Hematopoietic multipotent progenitor cell treated with erythropoietin and hydrocortisone succinate and interleukin-3 and kit ligand, for 4 days (in vitro differentiated cells): ENCODE measurements around the gene EIF3A.
"Not testable (repeated sequence)": the region's sequence is repeated elsewhere in the genome, so short reads cannot be mapped to it uniquely, and the experiment has no call there.

Experiments used
- DNase-seq: peaks from one replicate; pipeline ENCODE4 v3.0.0-alpha.2; 2015

The EIF3A gene

DNA sequence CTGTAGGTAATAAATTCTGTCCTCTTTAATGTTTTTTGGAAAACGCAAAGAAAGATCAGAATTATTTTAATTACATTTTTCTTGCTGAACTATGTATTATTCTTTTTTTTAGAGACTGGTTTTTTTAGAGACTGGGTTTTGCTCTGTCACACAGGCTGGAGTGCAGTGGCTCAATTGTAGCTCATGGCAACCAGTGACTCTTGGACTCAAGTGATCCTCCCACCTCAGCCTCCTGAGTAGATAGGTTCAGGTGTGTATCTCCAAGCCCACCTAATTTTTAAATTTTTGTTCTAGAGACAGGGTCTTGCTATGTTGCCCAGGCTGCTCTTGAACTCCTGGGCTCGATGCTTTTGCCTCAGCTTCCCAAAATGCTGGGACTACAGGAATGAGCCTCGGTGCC is 18.0 kb upstream of the EIF3A start:
- no peak for DNase-seq

DNA sequence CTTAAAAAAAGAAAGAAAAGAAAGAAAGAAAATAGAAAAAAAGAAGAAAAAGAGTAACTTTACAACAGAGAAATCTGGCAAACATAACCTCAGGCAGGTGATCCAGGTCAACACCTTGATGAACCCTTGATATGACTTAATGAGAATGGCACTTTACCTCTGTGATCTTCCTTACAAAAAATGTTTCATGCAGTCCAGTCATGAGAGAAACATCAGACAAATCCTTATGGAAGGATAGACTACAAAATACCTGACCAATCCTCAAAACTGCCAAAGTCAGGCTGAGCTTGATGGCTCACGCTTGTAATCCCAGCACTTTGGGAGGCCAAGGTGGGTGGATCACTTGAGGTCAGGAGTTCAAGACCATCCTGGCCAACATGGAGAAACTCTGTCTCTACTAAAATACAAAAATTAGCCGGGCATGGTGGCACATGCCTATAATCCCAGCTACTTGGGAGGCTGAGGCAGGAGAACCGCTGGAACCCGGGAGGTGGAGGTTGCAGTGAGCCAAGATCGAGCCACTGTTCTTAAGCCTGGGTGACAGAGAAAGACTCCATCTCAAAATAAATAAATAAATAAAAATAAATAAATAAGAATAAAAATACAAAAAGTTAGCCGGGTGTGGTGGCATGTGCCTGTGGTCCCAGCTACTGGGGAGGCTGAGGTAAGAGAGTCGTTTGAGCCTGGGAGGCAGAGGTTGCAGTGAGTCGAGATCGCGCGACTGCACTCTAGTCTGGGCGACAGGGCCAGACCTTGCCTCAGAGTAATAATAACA is 16.2 kb upstream of the EIF3A start:
- DNase-seq, result not testable (repeated sequence)

DNA sequence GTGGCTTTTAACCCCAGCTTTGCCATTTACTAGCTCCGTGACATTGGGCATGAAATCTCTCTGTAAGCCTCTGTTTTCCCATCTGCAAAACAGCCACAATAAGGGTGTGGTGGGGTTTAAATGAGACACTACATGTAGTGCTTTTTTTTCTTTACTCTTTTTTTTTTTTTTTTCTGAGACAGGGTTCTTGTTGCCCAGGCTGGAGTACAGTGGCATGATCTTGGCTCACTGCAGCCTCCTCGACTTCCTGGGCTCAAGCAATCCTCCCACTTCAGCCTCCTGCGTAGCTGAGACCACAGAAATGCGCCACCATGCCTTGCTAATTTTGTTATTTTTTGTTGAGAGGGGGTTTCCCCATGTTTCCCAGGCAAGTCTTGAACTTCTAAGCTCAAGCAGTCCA is 15.0 kb upstream of the EIF3A start:
- DNase-seq, result no peak

DNA sequence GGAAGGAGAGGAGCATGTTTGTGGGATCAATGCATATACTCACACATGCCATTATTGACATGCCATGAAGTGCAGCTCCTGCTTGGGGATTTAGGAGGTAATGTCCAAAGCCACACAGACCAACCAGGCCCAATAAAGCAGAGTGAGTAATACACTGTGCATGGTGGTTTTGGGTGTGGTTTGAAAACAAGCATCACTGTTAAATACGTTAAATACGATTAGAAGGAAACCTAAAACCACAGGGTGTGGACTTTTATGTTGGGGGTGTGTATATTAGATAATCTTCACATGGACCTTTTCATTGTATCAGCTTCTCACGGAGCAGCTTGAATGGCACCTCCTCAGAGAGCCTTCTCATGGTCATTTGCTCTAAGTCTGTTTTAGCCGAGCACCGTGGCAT is 10.4 kb upstream of the EIF3A start:
- DNase-seq, result peak; percentile 99

DNA sequence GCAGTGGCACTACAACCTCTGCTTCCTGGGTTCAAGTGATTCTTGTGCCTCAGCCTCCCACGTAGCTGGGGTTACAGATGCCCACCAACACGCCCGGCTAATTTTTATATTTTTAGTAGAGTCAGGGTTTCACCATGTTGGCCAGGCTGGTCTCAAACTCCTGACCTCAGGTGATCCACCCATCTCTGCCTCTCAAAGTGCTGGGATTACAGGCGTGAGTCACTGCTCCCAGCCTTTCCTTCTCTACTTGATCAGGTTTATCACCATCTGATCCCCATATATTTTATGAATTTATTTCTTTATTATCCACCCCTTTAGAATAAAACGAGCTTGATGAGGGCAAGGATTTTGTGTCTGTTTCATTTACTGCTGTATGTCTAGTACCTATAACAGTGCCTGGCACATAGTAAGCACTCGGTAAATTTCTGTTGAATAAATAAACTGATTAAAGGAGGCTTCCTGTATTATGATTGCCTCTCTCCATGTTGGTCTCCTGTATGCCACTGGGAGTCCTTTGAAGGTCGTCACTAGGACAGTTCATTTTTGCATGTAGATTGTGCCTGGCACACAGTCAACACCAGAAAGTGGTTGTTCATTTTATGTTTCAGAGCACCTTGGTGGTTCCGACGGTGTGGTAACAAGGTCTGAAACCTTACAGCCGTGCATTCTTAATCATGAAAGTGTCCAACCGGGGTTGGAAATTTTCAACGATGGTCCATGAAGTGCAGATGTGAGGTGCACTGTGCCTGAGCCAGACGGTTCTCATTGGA is 9.6 kb upstream of the EIF3A start:
- peak; percentile 63 for DNase-seq

DNA sequence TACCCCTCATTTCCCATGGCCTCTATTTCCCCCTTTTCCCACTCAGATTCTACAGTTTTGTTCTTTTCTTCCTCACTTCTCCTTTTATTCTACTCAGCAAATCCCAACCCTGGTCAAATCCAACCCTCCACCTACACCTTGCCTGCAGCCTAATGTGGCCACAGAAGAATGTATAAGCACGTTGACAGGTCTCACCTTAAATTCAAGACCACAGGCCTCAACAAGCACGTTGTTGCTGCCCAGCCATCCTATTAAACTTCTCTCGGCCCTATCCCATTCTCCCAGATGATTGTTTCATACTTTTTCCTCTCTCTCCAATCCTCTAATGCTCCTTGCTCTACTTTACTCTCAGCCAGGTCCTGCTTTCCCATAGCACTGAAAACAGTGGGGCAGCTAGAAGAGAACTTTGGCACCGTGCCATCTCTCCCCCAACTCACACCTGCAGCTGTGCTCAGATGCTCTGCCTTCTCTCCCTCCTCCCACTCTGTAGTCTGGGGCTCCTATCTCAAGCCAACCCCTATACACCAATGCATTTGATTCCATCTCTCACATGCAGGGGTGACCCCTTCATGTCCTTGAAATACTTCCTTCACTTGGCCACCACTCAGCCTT is 6.8 kb upstream of the EIF3A start:
- peak; percentile 46 for DNase-seq

DNA sequence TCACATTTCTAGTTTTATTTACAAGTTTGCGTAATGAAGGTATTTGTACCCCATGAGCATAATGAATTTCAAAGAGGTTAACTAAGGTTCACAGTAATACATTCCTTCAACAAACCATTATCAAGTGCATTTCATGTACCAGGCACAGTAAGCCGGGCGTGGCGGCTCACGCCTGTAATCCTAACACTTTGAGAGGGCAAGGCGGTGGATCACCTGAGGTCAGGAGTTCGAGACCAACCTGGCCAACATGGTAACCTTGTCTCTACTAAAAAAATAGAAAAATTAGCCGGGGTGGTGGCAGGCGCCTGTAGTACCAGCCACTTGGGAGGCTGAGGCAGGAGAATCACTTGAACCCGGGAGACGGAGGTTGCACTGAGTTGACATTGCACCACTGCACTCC is 4.3 kb upstream of the EIF3A start:
- DNase-seq, result peak; percentile 46

DNA sequence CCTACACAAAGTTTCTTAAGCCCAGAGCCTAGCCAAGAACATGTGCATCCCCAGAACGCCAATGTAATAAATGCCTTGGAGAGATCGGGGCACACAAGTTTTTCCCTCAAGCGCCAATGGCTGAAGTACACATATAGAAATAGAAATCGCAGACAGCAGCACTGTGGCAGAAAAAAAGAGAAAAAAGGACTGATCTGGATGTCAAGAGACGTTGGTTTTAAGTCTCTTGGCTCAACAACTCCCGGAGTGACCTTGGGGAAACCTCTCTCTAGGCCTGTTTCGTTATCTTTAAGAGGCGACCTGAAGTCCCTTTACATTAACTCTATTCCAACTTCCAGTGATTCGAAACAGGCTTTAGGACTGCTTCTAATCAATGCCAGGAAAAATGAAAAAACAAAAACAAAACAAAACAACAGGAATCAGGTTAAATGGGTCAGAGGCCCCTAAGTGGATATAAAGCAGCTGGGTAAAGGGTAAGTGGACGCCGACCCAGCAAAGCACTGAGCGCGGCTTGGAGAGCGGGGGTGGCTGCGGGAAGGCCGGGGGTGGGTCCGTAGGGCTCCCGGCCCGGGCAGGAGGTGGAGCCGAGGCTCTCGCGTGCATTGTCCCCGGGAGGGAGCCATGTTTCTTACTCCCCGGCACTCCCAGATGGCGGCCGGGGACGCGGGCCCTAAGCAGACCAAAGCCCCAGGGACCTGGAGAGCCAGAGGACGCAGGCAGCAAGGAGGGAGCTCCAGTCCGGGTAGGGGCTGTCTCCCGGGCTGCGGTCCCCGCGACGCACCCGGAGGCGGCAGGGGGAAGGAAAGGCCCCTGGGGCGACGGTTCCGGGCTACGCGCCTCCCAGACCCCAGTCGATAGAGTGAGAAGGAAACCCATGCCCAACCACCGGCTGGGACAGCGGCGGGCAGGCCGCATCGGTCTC is 757 bp downstream of the EIF3A start:
- peak; percentile 88 for DNase-seq

DNA sequence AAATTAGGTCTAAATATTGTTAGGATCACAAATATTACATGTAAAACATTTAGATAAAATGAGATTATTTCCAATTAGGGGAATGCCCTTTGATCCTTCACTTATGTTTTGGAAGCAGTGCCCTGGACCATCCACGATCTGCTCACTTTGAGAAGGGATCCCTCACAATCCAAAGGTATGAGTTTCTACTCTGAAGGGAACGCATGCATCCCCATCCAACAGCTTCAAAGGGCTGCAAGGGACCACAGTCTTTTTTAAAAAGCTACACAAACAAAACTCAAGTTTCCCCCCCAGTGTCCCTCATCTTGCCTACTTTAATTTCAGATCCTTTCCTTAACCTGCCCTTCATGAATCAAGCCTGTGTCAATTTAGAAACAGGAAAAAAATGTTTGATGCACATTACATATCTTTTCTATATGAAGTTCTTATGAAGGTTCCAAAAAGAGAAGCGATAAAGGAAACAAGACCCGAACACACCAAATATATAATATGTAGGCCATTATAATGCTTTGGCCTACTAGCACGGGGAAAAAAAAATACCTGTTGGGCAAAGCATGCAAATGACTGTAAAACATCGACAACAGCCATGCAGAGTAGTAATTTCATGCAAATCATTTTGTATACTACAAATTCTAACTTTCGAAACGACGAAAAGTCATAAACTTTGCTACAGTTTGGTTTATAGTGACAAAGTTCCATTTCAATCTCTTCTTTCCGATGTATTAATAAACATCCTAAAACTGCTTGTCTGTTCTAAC is 2.0 kb downstream of the EIF3A start:
- DNase-seq, result peak; percentile 34

DNA sequence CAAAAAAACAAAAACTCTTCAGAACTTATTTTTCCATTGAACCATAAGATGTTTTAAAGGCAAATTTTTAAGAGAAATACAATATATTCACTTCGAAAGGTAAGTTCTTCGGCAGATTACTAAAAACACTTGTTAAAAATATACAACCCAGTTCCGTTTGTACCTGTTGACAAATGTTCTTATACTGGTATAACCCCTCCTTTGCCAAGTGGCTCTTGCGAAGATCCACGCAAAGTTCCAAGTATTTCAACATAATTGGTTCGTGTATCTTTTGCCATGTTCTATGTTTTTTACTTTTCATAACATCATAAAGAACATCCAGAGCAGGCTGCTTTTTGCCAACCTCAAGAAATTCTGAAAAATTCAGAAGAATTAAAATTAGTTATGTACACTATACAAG is 7.0 kb downstream of the EIF3A start:
- no peak for DNase-seq

DNA sequence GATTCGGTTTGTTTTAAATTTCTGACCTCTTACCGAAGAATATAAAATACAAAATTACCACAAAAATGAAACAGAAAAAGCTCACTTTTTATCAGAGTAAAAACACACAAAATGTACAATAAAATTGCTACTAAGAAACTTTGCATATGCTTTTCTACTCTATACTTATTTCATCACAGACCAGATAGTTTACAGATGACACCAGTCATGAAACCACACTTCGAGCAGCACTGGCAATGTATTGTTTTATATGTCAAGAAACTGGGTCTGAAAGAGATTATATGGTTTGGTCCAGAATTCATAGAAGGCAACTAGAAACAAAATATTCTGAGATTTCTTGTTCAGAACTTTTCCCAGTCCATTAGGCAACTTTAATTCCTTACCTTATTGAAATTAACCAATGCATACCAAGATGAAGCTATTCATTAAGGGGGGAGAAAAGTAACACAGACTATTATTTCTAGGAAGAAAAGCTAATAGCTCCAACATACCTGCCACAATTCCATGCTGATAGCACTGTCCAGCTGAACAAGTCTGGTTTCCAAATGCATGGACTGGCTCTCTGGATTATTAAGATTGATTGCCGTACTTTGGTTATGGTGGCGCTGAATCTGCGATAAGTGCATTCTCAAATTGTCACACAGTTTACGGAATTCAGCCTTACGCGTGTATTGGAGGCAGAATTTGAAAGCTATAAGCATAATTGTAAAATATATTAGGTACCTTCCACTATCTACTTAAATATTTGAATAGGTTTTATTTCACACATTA is 10.0 kb downstream of the EIF3A start:
- DNase-seq, result no peak

DNA sequence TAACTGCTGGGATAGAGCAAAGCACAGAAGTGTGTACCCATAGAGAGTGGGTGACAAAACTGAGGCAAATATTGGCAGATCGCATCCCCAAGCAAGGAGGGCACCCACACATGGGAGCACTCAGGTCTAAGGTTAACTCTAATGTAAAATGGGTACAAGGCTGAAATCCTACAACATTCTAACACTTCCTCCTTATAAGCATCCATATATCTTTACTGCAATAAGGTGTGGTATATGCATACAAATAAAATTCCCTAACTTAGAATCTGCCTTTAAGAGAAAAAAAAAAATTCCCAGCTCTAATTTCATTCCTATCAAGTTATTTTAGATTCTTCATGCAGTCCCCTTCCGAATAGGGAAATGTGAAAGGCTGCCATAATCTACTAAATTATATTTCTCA is 18.7 kb downstream of the EIF3A start:
- no peak for DNase-seq

DNA sequence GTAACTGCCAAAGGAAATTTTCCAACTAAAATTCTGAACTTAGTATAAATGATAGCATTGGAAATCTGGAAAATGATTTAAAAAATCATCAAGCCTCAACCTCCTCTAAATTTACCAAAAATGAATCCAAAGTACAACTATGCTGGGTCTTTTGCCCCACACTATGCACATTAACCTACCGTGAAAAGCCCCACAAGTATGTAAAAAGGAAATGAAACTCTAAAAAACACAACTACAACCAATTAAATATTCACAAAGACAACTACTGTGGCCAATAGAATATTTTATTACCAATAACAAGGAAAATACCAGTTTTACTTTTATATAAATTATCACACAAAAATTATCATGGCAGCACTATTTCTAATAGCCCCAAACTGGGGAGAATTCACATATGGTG is 19.3 kb downstream of the EIF3A start:
- DNase-seq, result no peak

DNA sequence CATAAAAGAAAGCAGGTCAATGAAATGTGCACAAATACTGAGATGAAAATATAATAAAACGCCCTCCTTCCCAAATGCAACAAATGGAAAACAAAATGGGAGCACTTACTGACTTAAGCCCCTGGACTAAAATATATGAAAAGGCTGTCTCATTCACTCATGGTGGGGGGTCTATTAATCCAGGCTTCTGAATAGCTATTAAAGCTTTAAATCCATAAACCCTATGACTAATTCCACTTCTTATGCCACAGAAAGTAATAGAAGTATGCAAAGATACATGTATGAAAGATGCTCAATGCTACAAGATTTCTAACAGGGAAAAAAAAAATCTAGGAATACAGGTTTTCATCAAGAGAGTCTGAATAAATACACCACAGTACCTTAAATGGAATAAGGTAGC is 20.5 kb downstream of the EIF3A start:
- no peak for DNase-seq

DNA sequence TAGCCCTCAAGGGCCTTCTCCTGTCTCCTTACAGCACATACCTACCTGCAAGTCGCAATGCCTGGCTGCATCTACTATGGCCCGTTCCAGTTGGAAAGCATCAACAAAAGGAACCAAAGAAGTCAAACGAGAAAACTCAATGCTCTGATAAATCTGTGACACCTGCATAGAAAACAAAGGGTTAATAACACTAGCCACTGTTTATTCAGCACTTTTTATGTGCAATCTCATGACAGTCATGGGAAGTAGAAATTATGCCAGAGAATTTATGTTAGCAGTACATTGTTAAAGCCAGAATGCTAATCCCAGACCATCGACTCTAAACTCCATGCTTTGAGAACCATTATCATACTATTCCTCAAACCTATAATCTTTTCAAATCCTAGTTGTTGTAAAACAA is 21.1 kb downstream of the EIF3A start:
- no peak for DNase-seq

DNA sequence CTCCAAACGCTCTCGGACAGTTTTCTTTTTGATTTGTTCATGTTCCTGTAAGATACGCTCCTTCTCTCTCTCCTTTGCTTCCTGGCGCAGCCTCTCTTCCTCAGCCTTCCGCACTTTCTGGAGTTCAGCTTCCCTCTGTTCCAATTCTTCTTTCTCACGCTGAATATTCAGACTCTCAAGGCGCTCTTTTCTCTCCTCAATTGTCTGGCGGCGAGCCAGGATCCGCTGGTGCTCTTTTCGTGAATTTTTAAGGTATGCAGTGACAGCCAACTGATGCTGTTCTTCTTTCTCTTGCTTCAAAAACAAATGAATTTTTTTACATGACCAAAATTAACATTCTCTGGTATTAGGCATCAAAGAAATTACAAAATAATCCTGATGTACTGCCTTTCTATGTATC is 22.6 kb downstream of the EIF3A start:
- DNase-seq, result no peak

DNA sequence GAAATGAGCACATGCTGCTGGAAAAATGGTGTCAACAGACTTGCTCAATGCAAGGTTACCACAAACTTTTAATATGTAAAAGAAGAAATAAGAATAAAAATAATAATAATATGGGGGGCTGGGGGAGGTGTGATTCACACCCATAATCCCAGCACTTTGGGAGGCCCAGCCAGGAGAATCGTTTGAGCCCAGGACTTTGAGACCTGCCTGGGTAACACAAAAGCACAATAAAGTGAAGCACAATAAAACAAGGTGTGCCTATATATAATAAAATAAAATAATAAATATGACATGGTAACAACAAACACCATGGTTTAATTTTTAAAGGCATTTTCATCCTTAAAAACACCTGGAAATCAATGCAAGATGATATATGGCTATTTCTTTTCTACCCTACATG is 25.1 kb downstream of the EIF3A start:
- no peak for DNase-seq

DNA sequence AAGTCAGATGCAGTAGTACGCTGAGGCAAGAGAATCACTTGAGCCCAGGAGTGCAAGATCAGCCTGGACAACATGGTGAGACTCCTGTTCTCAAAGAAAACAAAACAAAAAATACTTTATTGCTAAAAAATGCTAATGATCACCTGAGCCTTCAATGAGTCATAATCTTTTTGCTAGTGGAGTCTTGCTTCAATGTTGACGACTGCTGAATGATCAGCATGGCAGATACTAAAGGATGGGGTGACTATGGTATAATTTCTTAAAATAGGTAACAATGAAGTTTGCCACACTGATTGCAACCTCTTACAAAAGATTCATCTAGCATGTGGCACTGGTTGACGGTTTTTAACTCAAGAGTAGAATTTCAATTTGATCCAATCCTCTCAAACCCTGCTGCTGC is 28.8 kb downstream of the EIF3A start:
- DNase-seq, result no peak

DNA sequence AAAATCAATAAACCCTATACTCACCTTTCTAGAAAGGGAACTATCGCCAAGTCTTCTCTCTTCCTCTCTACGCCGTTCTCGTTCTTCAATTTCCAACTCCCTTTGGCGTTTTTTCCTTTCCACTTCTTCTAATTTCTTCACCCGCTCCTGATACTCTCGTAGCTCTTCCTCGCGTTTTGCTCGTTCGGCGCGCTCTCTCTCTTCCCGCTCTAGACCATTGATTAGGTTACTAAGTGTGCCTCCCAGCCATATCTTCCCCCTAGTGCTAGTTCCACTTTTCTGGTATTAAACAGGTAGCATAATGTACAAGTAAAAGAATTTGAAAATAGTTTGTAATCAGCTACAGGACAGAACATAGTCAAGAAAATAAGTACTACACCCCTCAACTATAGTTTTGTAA is 30.8 kb downstream of the EIF3A start:
- DNase-seq, result no peak

DNA sequence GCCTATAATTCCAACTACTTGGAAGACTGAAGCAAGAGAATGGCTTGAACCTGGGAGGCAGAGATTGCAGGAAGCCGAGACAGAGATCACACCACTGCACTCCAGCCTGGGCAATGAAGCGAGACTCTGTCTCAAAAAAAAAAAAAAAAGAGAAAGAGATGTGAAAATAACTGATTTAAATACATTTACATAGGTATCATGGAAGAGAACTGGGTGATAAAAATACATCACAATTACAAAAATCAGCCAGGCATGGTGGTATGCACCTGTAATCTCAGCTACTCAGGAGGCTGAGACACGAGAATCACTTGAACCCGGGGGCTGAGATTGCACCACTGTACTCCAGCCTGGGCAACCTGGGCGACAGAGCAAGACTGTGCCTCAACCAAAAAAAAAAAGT is 31.3 kb downstream of the EIF3A start:
- DNase-seq, result no peak

DNA sequence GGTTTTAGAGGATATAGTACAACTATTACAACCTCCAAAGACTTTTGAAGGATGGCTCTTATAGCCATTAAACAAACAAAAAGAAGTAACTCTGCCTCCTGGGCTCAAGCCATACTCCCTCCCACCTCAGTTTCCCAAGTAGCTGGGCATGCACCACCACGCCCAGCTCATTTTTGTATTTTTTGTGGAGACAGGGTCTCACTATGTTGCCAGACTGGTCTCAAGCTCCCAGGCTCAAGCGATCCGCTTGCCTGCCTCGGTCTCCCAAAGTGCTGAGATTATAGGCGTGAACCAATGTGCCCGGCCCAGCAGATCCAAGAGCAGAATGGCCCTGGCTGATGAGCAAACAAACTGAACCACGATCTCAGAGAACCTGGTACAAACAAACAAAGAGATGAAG is 35.1 kb downstream of the EIF3A start:
- no peak for DNase-seq

DNA sequence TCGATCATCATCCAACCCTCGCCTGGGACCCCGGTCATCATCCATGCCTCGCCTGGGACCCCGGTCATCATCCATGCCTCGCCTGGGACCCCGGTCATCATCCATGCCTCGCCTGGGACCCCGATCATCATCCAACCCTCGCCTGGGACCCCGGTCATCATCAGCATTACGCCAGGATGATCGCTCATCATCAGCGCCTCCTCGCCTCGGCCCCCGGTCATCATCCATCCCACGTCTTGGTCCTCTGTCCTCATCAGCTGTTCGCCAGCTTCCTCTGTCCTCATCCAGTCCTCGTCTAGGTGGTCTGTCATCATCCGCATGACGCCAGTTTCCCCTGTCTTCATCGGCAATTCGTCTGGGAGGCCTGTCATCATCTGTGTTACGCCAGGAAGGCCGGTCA is 38.4 kb downstream of the EIF3A start:
- DNase-seq, result no peak
